22Rv1 (cell line): ENCODE results near the gene KDM2A.

Experiments used
- ZFX ChIP-seq: fragments of 450-650 bp; IDR thresholded peaks from 2 replicates; pipeline ENCODE4 v1.6.1; 2017; ENCODE audit warnings: antibody characterized with exemption, borderline replicate concordance
- TF ChIP-seq, protein P1 (sequence below): fragments of 450-650 bp; IDR thresholded peaks from 2 replicates; pipeline ENCODE4 v1.5.1; 2017; ENCODE audit warnings: mild to moderate bottlenecking

DNA sequence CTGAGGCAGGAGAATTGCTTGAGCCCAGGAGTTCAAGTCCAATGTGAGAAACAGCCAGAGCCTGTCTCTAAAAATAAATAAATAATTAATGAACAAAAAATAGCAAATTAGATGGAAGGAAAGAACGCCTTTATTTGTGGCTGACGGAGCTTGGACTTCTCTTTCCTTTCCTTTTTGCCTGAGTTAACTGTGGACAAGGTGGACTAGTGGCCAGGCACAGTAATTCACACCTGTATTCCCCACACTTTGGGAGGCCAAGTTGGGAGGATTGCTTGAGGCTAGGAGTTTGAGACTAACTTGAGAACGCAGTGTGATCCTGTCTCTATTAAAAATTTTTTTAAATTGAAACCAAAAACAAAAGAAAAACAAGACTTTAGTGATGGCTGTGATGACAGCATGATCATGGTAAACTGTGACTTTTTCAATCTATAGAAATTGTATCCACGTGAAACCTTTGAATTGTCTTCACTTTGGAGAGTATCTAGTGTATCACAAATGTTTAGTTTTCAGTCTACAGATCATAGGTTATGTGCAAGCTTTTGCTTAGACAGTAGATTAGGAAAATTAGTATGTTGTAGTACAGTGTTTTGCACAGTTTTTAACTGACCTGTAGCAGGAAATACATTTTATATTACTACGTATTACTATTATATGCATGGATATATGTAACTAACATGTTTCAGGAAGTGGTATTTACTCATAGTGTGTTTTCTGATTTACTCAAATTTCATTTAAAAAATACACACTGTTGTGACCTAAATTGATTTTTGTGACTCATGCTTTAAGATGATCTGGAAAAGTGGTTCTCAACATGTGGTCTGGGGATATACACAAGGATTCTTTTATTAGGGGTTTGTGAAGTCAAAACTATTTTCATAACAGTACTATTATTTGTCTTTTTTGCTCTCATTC, 42.1 kb downstream of the KDM2A start:
- TF ChIP-seq, protein P1, sequence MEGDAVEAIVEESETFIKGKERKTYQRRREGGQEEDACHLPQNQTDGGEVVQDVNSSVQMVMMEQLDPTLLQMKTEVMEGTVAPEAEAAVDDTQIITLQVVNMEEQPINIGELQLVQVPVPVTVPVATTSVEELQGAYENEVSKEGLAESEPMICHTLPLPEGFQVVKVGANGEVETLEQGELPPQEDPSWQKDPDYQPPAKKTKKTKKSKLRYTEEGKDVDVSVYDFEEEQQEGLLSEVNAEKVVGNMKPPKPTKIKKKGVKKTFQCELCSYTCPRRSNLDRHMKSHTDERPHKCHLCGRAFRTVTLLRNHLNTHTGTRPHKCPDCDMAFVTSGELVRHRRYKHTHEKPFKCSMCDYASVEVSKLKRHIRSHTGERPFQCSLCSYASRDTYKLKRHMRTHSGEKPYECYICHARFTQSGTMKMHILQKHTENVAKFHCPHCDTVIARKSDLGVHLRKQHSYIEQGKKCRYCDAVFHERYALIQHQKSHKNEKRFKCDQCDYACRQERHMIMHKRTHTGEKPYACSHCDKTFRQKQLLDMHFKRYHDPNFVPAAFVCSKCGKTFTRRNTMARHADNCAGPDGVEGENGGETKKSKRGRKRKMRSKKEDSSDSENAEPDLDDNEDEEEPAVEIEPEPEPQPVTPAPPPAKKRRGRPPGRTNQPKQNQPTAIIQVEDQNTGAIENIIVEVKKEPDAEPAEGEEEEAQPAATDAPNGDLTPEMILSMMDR = no peak; the same call in 1 of the 2 replicates
- no peak for TF ChIP-seq ZFX
